Liver (tissue), 9 donors: ENCODE measurements around the gene U2AF2. TPM values are rescaled to one million over a fixed set of nuclear protein-coding genes. Genes with fewer than 3 reads are reported as not detected.

Experiments used
- DNase-seq: peaks from one replicate; pipeline ENCODE4 v3.0.0-alpha.2; 2017; ENCODE audit warnings: low spot score
- H3K27ac ChIP-seq, 2 donors: one replicate each; pipeline ENCODE4 v1.7.0; 2013; ENCODE audit warnings: inconsistent platforms in 2 of 2, low read length in 2 of 2, control low read depth in 1 of 2, low read depth in 1 of 2, mild to moderate bottlenecking in 1 of 2
- H3K27me3 ChIP-seq, 4 donors: one replicate each; pipeline versions ENCODE4 v1.6.1 to v1.7.0; 2013; ENCODE audit warnings: low read length in 3 of 4, inconsistent platforms in 1 of 4, mild to moderate bottlenecking in 1 of 4, moderate library complexity in 1 of 4; ENCODE audit not compliant: control insufficient read depth in 4 of 4, insufficient read depth in 4 of 4
- H3K36me3 ChIP-seq, 4 donors: one replicate each; pipeline versions ENCODE4 v1.6.1 to v1.7.0; 2013; ENCODE audit warnings: low read length in 3 of 4, mild to moderate bottlenecking in 3 of 4, low read depth in 1 of 4, moderate library complexity in 1 of 4; ENCODE audit not compliant: control insufficient read depth in 4 of 4, insufficient read depth in 3 of 4
- H3K4me1 ChIP-seq, 4 donors: one replicate each; pipeline versions ENCODE4 v1.6.1 to v1.7.0; 2013; ENCODE audit warnings: low read length in 3 of 4, mild to moderate bottlenecking in 3 of 4, moderate library complexity in 1 of 4; ENCODE audit not compliant: control insufficient read depth in 4 of 4, insufficient read depth in 4 of 4
- H3K4me3 ChIP-seq, 3 donors: one replicate each; pipeline versions ENCODE4 v1.6.1 to v1.7.0; 2013; ENCODE audit warnings: low read length in 3 of 3, control low read depth in 1 of 3, low read depth in 1 of 3, mild to moderate bottlenecking in 1 of 3
- H3K9ac ChIP-seq, 2 donors: one replicate each; pipeline ENCODE4 v1.7.0; 2013; ENCODE audit warnings: low read length in 2 of 2, mild to moderate bottlenecking in 2 of 2, moderate library complexity in 2 of 2, control low read depth in 1 of 2, low read depth in 1 of 2
- H3K9me3 ChIP-seq, 4 donors: one replicate each; pipeline versions ENCODE4 v1.6.1 to v1.7.0; 2013; ENCODE audit warnings: low read length in 3 of 4; ENCODE audit not compliant: control insufficient read depth in 4 of 4
- CTCF ChIP-seq: fragments of 150-350 bp; IDR thresholded peaks from 2 replicates; pipeline ENCODE4 v1.5.1; 2017; ENCODE audit warnings: improper control_type of control experiment, low read depth, low read length; ENCODE audit not compliant: missing input control
- EGR1 ChIP-seq, 2 donors: IDR thresholded peaks; 2 replicates each; pipeline ENCODE4 v1.6.1; 2016 to 2018; ENCODE audit warnings: antibody characterized with exemption in 2 of 2, low read depth in 2 of 2
- FOXA1 ChIP-seq: IDR thresholded peaks from 2 replicates; pipeline ENCODE4 v1.6.1; 2016; ENCODE audit warnings: antibody characterized with exemption
- GABPA ChIP-seq, 2 donors: IDR thresholded peaks in 1 of 2; conservative IDR thresholded peaks in 1 of 2; 2 replicates each; pipeline ENCODE4 v1.6.1; 2016; ENCODE audit warnings: antibody characterized with exemption in 2 of 2, mild to moderate bottlenecking in 1 of 2, moderate library complexity in 1 of 2
- HNF4A ChIP-seq, 2 donors: conservative IDR thresholded peaks; 2 replicates each; pipeline ENCODE4 v1.6.1; 2016; ENCODE audit warnings: antibody characterized with exemption in 2 of 2, mild to moderate bottlenecking in 2 of 2
- HNF4G ChIP-seq: IDR thresholded peaks from 2 replicates; pipeline ENCODE4 v1.6.1; 2016; ENCODE audit warnings: antibody characterized with exemption
- RXRA ChIP-seq, 2 donors: IDR thresholded peaks; 2 replicates each; pipeline ENCODE4 v1.6.1; 2017 to 2018; ENCODE audit warnings: antibody characterized with exemption in 2 of 2, mild to moderate bottlenecking in 1 of 2
- SP1 ChIP-seq: IDR thresholded peaks from 2 replicates; pipeline ENCODE4 v1.6.1; 2018; ENCODE audit warnings: antibody characterized with exemption, mild to moderate bottlenecking
- YY1 ChIP-seq: IDR thresholded peaks from 2 replicates; pipeline ENCODE4 v1.6.1; 2016; ENCODE audit warnings: antibody characterized with exemption, mild to moderate bottlenecking
- ZBTB33 ChIP-seq: IDR thresholded peaks from 2 replicates; pipeline ENCODE4 v1.6.1; 2016; ENCODE audit warnings: antibody characterized with exemption
- whole genome bisulfite sequencing: extraction: QIAGEN DNeasy Blood & Tissue Kit; methylation state at CpG from one replicate; pipeline ENCODE4 v1.1.7; 2013; 5-methylcytosine and 5-hydroxymethylcytosine counted together
- polyA plus RNA-seq, 2 donors: library from polyadenylated mRNA; stranded (reverse) in 1 of 2; unstranded in 1 of 2; fragments of 200-250 nt in 1 of 2; fragments of >200 nt in 1 of 2; fragmentation: Nextera tagmentation in 1 of 2; extraction: Ambion mirVana in 1 of 2; gene quantifications; one replicate each; pipeline versions ENCODE4 v1.2.1 to v1.2.3, GENCODE V29; 2013 to 2015
- total RNA-seq, 2 donors: library from RNA; depleted of rRNA; stranded (reverse); fragments of >200 nt; gene quantifications; one replicate each; pipeline ENCODE4 v1.2.3, GENCODE V29; 2014
- TF ChIP-seq, protein P1 (sequence below): IDR thresholded peaks from 2 replicates; pipeline ENCODE4 v1.6.1; 2016; ENCODE audit warnings: antibody characterized with exemption, mild to moderate bottlenecking
- donor health status: healthy.
- donor health status: healthy.
- donor health status: healthy.
- donor health status: healthy.
- donor health status: healthy.

U2AF2 gene
- total and polyA plus RNA-seq, 4 donors = 8.6 to 66.6 (median 51.2) TPM

DNA sequence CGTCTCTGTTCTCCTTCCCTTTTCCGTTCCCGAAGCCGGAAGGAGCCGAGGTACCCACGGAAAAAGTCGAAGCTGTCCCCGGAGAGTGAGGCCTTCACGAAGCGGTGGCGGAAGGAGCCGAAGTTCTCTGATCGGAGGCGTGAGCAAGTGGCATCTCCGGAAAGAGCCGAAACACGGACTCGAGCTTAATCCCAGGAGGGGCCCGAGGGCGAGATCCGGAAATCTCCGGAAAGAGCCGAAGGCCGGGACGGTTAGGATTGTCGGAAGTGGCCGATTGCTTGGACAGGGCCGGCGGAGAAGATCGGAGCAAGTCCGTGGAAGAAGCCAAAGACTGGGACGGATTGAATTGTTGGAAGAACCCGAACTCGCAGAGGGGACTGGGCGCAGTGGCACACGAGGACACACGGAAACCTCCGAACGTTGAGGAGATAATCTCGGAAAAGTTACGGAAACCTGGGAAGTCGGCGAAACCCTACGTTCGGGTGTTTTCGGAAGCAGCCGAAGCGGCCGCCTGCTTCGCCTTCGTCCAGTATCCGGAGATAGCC, 440 bp upstream of the U2AF2 start:
- peaks cover 8 to 40% (median 36%) of the 10 kb centered on the region in 4 donors for H3K4me1 ChIP-seq

GRCh38 chr19:55655648-55656040, 809 bp downstream of the U2AF2 start:
- no peaks in the 10 kb centered on the region for H3K27me3 ChIP-seq
- peaks cover 0 to 7% (median 2%) of the 10 kb centered on the region in 4 donors for H3K36me3 ChIP-seq
- peak overlapping the region; percentile 99 for H3K27ac ChIP-seq
- peak overlapping the region; percentile 87 to 94 (median 89) for H3K4me3 ChIP-seq
- no peaks in the 10 kb centered on the region for H3K9me3 ChIP-seq
- peak overlapping the region; percentile 74 to 97 for H3K9ac ChIP-seq
- DNase-seq = no peak
- TF ChIP-seq CTCF (no peak), EGR1 (IDR thresholded peaks at IDR 0.05; ENCODE audit: low read depth in 2 of 2) (no peak), YY1 (no peak), GABPA (IDR thresholded peaks at IDR 0.05 in 1 of 2, conservative IDR thresholded peaks at IDR 0.05 in 1 of 2) (no peak)
- 1% methylated on average over 19 of the region's 19 CpGs for WGBS
- H3K4me1 ChIP-seq = peaks cover 8 to 40% (median 36%) of the 10 kb centered on the region in 4 donors

More for the DNA sequence above, 440 bp upstream of the U2AF2 start:
- H3K9ac ChIP-seq = peak overlapping the region; percentile 78 to 90
- DNase-seq = peak; percentile 96
- TF ChIP-seq GABPA (IDR thresholded peaks at IDR 0.05 in 1 of 2, conservative IDR thresholded peaks at IDR 0.05 in 1 of 2) (peak; percentile 71 to 86), FOXA1 (peak; percentile 41), EGR1 (IDR thresholded peaks at IDR 0.05; ENCODE audit: low read depth in 2 of 2) (peak; percentile 23 to 53), ZBTB33 (peak; percentile 96), RXRA (IDR thresholded peaks at IDR 0.05) (no peak), SP1 (no peak), HNF4A (conservative IDR thresholded peaks at IDR 0.05) (peak in 1 of 2 donors; percentile 6), HNF4G (peak; percentile 93)
- TF ChIP-seq, protein P1, sequence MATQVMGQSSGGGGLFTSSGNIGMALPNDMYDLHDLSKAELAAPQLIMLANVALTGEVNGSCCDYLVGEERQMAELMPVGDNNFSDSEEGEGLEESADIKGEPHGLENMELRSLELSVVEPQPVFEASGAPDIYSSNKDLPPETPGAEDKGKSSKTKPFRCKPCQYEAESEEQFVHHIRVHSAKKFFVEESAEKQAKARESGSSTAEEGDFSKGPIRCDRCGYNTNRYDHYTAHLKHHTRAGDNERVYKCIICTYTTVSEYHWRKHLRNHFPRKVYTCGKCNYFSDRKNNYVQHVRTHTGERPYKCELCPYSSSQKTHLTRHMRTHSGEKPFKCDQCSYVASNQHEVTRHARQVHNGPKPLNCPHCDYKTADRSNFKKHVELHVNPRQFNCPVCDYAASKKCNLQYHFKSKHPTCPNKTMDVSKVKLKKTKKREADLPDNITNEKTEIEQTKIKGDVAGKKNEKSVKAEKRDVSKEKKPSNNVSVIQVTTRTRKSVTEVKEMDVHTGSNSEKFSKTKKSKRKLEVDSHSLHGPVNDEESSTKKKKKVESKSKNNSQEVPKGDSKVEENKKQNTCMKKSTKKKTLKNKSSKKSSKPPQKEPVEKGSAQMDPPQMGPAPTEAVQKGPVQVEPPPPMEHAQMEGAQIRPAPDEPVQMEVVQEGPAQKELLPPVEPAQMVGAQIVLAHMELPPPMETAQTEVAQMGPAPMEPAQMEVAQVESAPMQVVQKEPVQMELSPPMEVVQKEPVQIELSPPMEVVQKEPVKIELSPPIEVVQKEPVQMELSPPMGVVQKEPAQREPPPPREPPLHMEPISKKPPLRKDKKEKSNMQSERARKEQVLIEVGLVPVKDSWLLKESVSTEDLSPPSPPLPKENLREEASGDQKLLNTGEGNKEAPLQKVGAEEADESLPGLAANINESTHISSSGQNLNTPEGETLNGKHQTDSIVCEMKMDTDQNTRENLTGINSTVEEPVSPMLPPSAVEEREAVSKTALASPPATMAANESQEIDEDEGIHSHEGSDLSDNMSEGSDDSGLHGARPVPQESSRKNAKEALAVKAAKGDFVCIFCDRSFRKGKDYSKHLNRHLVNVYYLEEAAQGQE = no peak
- H3K9me3 ChIP-seq = no peaks in the 10 kb centered on the region
- under 1% methylated on average over 52 of the region's 52 CpGs for WGBS
- H3K4me3 ChIP-seq = peak overlapping the region; percentile 76 to 89 (median 78)
- no peaks in the 10 kb centered on the region for H3K27me3 ChIP-seq
- H3K27ac ChIP-seq = peak overlapping the region; percentile 94 to 96
- peaks cover 0 to 4% (median 0%) of the 10 kb centered on the region in 4 donors for H3K36me3 ChIP-seq
